Transverse colon (tissue), 3 donors: ENCODE measurements around the gene IFI27L1.

Experiments used
- CTCF ChIP-seq, 5 experiments: fragments of 200-600 bp in 3 of 5; fragments of 450-650 bp in 2 of 5; sonication (generic) in 3 of 5; IDR thresholded peaks; 1 replicate in 2 of 5; 2 replicates in 3 of 5; pipeline ENCODE4 v1.5.1; 2016 to 2017; ENCODE audit warnings: antibody characterized with exemption in 5 of 5, inconsistent platforms in 3 of 5, mild to moderate bottlenecking in 2 of 5, moderate library complexity in 1 of 5
- EP300 ChIP-seq: sonication (generic); formaldehyde crosslinking; IDR thresholded peaks from one replicate; pipeline ENCODE4 v1.6.1; 2017; ENCODE audit warnings: antibody characterized with exemption, low read depth
- POLR2A ChIP-seq: fragments of 450-650 bp; IDR thresholded peaks from one replicate; pipeline ENCODE4 v1.6.1; 2016; ENCODE audit warnings: antibody characterized with exemption, mild to moderate bottlenecking, moderate library complexity

- TF ChIP-seq CTCF (IDR thresholded peaks at IDR 0.05) (peak; percentile 80 to 89 (median 81)), POLR2A (no peak), EP300 (no peak)
Observed at GRCh38 chr14:94036313-94037167, 44.6 kb upstream of the IFI27L1 start.
